ENCODE measurements around the gene NRF1.
"Not testable (repeated sequence)": the region's sequence is repeated elsewhere in the genome, so short reads cannot be mapped to it uniquely, and the experiment has no call there.

The NRF1 gene

DNA sequence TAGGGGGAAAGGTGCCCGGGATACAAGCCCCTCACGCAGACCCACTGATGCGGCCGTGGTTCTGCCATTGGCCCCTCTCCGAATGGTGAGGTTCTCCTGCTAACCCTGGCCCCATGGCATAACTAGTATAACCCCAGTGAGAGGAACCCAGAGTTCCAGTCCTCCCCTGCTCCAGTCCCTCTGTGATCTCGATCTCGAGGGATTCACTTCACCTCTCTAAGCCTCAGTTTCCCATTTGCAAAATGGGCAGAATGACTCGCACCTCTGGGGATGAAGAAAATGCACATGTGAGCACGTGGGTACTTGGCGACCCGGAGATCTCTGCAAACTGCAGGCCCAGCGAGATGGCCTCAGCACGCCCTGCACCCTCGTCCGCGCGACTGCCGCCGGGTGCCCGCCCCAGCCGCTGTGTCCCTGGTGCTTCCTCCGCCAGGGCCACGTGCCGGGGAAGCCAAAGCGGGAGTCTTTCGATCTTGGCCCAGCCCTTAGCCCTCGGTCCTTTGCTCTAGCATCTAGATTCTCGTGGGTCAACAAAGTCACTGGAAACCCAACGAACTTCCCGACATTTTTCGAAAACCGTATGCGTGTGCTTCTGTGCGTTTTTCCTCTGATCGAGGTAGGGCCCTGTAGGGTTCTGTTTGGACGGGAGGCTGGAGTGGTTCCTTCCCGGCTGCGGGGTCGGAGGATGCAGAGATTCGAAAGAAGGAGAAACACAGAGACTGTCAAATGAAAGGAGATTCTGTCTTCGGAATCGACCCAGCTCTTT, 171.5 kb downstream of the NRF1 start:
- DNase-seq (ENCODE audit: low spot score): no peak

DNA sequence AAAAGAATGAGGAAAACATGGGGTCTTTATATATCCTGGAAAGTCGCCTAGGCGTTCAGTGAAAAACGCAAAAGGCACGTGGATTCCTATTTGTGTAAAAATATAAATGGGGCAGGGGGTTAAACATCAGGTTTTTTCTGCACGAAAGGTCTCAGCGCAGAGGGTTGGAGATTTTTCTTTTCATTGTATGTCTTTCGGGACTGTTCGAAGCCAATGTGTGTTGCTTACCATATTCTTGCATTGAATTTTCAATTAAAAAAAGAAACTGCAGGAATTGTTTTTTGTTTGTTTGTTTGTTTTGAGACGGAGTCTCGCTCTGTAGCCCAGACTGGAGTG, 172.0 kb downstream of the NRF1 start:
- no peak for DNase-seq (ENCODE audit: low spot score)

DNA sequence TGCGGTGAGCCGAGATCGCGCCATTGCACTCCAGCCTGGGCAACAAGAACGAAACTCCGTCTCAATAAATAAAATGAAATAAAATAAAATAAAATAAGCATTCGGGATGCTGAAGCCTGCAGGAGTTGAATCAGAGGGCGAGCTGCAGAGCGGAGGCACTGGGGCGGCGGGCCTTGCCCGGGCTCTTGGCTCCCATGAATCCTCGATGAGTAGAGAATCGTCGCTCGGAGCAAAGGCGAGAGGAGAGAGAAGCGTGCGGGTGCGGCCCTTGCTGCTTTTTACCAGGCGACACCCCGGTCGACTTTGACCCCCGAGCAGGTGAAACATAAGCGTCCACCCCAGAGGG, 172.9 kb downstream of the NRF1 start:
- no peak for DNase-seq (ENCODE audit: low spot score)

DNA sequence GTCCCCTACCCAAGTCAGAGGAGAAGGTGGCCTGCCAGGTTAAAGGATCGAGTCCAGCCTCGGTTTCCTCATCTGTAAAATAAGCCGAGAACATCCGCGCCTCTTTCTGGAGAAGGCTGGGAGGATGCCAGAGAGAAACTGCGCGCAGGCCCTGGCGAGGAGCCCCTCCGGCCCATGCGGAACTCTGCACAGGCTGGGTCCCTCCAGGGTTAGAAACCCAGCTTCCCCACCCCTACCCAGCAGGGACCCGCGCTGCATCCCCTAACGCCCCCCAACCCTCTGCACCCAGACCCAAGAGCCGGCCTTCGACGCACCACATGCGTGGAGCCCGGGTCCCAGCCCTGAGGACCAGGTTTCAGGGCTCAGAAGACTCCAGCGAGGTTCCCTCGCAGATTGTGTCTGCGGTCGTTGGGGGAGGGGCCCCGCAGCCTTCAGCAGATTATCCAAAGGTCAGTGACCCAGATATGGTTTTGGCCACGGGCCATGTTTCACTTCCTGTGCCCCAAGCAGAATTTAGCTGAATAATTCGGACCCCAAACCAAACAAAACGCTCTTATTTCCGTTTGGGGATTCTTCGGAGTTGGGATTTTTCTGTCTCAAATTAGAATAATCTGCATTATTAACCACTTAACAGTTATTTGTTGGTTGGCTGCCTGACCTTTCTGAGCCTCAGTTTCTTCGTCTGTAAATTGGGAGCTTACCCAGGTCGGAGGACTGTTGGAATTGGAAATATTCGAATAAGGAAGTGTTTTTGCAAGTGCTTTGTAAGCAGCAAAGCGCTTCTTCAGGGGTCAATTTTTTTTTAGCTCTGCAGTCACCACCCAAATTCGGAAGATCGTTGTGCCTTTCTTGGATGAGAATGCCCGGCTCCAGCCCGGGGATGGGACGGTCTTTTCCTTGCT, 173.5 kb downstream of the NRF1 start:
- DNase-seq (ENCODE audit: low spot score): peak; percentile 67

DNA sequence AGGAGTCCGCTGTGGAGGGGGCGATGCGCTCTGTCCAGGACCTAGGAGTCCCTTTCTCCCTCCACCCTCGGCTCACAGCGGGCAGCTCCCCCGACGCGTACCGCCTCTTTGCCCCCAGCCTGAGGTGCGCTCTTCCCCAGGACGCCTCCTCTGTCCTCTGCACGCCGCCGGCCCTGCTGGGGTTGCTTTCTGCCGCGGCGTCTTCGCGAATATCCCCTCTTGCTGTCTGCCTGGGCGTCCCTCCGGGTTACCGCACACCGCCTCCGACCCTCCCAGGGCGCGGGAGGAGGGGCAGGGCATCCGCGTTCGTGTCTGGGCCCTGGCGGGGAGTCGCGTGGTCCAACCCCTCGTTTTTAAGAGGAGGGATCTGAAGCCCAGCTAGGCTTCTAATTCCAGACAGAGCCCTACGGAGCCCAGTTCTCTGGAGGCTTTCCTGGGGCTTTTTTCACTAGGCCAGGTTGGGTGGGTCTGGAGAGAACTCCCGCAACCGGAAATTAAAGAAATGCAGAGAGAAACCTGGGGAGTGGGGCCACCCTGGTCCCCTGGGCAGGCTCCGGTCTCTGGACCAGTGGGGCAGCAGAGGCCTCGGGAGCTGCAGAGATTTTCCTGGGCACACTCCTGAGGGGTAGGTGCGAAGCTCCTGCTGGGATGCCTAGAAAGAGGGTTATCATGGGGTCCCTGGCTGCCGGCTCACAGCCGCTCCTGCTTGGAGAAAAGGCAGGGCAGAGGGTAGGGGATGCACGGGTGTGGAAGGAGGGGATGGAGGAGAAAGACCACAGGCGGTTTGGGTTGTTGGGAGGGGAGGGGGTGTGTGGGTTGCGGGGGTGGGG, 174.4 kb downstream of the NRF1 start:
- no peak for DNase-seq (ENCODE audit: low spot score)

DNA sequence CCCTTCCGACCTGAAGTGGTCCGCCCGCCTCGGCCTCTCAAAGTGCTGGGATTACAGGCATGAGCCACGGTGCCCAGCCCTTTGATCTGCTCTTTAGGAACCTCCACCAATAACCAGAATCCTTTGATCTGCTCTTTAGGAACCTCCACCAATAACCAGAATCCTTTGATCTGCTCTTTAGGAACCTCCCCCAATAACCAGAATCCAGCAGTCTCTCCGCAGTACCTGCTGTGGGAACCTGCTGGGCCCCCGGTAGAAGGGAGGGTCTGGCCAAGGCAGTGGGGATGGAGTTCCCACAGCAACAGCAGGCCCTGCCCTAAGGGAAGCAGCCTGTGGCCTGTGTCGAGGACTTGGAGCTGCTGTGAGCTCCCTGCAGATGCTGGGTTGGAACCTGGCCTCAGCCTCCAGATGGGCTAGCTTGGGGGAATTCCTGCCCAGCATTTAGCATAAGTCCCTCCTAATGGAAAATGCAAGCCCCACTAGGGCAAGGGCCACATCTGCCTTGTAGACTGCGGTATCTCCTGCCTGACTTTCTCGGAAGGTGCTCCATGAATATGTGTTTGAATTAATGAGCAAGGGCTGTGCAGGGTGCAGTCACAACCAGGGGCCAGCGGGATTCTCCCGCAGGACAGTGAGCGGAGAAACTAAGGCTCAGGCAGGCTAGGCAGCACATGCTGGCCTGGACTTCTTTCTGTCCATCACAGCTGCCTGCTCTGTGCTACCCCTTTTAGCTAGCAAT, 175.5 kb downstream of the NRF1 start:
- no peak for DNase-seq (ENCODE audit: low spot score)

DNA sequence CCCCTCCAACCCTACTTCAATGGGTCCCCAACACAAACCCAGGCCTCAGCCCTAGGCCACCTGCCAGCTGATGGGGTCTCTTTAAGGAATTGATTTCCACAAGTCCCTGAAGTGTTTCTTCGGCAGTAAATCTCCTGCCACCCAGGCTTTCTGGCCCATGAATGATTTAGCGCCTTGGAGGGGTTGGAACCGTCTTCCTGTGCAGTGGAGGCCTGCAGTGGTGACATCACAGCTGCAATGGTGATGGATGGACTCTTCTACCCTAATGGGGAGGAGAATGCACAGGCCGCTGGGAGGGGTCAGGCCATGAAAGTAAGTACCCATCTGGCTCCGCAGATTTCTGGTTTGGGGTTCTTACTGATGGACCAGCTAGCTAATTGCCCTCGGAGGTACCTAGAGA, 177.5 kb downstream of the NRF1 start:
- DNase-seq (ENCODE audit: low spot score): no peak

DNA sequence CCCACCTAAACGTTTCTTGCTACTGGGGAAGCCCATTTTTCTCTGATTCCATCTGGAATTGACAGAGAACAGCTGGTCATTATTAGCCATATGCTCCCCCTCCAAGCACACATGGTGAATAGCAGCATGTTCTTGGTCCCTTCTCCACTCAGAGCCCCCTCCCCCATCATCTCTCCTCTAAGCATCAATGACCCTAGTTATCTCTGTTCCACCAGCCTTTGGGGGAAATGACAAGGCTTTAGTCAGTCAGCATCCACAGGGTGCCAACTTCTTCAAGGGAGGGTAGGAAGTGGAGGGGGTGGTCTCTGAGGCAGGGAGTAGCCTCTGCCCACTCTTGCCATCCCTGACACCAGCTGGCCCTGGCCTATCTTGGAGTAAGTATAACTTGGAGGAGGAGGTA, 178.1 kb downstream of the NRF1 start:
- no peak for DNase-seq (ENCODE audit: low spot score)

DNA sequence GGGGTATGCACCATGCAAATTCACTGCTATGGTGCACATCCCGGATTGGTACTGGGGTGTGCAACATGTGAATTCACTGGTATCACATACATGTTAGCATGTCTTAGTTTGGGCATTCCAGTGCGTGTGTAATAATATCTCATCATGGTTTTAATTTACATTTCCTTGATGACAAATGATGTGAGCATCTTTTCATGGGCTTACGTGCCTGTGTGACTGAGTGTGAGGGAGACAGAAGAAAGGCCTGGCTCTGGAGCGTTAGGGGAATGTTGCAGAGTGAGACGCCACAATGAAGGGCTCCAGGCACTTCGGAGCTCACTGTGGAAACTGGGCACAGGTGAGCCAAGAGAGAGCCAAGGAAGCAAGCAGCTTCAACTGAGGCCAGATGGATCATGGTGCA, 178.6 kb downstream of the NRF1 start:
- DNase-seq (ENCODE audit: low spot score): no peak

DNA sequence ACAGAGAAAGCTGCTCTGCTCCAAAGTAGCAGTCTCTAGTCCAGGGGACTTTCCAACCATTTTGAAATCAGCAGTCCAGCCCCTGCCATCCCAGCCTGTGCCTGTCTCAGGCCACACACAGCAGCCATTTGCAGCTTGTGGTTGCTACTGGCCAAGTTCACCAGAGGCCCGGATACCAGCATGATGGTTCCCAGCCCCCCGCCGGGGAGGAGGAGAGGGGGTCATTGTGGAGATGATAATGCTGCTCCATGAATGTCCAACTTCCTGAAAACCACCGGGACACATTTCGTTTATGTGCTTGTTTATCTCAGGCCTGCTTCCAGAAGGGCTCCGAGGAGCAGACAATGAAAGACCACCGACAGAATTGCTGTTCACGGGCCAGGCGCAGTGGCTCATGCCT, 181.2 kb downstream of the NRF1 start:
- no peak for DNase-seq (ENCODE audit: low spot score)

DNA sequence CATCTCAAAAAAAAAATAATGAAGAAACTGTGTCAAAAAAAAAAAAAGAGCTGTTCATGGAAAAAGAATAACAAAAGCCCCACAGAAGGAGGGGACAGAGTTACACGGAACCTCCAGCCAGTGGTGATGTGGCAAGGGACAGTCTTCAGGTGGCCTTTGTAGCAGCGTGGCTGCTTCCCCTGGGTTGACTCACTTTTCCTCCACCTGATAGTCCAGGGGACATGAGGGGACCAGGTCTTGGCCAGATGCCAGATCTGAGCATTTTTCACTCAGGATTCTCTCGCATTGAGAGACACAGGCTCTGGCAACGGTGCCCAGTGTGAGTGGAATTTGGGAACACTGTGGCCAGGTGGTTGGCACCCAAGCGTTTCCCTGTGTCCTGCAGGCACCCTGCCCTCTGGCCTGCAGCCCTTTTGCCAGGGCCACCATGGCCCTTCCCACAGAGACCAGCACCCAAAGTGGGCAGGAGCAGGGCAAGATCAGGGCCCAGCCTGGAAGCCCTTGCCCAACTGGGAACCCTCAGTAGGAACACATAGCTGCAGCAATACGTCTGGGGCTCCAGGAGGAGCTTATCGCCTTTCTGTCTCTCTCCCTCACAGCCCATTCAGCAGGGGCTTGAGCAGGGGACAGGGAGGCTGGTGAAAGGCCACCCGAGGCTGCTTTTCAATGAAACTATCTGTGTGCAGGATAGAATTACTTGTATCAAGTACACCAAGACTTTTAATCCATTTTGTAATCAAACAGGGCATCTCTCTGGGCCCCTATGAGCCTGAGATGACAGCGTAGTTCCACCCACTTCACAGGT, 182.2 kb downstream of the NRF1 start:
- DNase-seq (ENCODE audit: low spot score): no peak

DNA sequence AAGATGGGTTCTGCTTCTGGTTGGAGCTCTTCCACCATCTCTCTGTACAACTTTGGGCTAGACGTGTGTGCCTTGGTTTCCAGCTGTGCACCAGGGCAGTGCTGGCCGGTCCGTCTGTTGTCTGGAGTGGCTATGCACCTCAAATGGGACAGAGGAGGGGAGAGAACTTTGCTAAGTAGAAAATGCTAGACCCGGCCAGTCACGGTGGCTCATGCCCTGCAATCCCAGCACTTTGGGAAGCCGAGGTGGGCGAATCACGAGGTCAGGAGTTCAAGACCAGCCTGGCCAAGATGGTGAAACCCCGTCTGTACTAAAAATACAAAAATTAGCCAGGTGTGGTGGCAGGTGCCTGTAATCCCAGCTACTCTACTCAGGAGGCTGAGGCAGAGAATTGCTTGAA, 182.9 kb downstream of the NRF1 start:
- not testable (repeated sequence) for DNase-seq (ENCODE audit: low spot score)

DNA sequence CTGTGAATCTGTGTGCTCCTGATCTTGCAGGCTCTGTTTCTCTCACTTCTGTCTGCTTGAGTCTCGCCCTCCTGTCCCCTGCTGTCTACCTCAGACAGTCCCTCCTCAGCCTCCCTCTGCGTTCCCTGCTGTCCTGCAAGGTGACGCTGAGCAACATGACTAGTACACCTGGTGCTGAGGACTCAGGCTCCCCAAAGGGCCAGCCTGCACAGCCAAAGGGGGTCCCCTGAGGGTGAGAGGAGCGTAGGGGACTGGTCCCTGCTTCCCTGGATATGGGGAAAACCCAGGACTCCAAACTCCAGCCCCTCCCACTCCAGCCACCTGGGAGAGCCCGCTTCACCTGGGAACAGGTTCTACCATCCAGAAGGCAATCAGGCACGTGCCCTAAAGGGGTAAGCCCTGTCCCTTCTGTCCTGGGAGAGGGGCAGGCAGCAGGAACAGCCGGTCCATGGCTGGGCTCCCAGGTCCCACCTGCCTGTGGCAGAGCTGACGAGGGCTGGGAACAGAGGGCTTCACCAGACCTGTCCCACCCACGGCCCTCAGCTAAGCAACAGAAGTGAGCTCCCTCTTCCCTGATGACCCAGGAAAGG, 184.8 kb downstream of the NRF1 start:
- no peak for DNase-seq (ENCODE audit: low spot score)

DNA sequence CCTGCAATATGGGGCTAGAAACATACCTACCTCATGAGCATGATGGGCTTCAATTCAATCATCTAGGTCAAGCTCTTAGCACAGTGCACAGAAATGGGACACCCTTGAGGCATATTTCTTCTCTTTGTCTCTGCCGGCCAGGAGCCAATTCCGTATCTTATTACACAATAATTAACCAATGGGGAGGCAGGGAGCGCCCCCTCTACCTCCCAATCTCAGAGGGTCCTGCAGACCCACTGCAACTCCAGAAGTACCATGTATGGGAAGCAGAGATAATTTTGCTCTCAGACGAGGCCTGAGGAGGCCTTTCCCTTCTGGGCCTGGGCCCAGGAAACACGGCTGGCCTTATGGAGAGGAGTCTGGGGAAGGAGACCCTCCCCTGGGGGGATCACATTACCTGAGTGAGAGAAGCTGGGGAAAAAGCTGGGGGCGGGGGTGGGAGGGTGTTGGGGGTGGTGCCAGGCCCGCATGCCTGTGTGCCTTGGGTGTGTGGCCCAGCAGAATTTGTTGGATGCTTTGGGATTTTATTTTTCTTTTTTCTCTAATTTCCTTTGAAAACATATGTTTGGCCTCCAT, 185.8 kb downstream of the NRF1 start:
- DNase-seq (ENCODE audit: low spot score): no peak

DNA sequence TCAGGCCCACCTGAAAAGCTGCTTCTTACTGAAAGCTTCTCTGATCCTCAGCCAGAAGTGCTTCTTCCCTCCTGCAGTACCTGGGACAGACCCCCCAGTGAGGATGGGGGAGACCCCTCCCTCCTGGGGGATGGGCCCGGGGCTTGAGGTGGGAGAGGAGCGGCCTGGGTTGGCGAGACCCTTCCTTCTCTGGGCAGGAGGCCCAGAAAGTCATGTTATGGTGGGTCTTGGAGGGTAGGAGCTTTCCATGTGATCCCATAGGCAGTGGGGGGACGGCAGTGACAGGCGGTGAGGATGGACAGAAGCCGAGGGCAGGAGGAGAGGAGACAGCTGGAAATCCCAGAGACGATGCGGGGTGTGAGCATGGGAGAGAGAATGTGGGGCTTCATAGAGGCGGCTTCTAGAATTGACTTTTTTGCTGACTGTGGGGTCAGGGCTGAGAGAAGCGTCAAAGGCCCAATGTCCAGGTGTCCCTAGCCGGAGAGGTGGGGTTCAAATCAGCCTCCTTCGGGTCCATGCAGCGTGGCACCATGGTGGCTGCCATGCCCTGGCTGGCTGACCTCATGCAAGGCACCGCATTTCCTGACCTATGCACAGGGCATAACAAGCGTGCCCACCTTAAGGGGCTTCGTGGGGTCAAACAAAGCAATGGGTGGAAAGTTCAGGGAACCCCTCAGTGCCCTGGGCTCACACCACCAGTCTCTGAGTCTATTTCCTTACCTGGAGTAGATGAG, 187.3 kb downstream of the NRF1 start:
- DNase-seq (ENCODE audit: low spot score): no peak

DNA sequence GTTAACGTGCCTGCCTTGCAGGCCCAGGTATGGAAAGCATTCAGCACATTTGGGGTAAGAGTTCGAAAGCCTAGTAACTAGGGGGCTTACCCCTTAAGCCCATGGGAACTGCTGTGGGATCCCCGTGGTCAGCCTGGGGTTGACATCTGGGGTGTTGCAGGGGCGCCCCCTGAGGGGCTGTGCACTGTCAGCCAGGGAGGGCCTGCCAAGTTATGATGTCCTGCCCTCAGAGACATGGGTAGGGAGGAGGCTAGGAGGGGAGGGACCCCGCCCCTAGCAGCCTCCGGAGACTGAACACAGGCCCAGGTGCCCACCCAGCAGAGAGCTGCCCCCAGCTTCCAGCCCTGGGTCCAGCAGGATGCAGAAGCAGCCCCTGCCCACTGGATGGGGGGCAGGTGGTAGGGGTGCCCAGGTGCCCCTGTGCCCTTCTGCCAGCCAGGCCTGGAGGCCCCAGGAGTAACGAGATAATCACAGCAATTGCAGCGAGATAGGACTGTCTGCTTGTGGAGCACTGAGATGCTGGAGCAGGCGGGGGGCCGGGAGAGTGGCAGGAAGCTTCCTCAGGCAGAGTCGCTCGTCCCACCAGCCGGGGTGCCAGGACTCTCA, 187.9 kb downstream of the NRF1 start:
- no peak for DNase-seq (ENCODE audit: low spot score)

DNA sequence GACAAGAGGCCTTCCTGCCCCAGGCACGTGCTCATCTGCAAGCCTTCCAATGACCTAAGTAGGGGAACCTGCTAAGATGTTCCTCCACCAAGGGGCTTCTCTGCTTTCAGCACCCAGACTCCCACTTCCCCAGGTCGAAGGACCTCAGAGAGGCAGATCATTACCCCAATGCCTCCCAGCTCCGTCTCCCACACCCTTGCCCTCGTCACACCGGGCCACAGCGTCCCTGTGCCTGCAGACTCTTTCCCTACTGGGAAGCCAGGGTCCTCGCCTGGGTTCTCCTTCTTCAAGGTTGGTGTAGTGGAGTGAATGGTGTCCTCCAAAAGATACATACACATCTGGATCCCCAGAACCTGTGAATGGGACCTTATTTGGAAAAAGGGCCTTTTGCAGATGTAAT, 189.4 kb downstream of the NRF1 start:
- DNase-seq (ENCODE audit: low spot score): no peak

DNA sequence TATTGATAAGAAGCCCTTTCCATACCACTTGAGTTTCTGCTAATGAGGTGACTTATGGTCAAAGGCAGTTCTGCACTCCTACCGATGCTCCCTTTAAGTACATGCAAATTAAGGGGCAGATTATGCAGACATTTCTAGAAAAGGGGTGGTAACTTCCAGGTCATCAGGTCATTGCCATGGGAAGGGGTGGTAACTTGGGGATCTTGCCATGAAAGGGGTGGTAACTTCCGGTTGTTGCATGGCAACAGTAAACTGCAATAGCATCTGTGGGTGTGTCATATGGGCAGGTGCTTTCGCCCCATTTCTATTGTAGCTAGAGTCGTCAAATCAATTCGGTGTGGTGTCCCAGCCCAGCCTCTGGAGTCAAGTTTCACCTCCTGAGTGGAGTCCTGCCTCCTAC, 190.4 kb downstream of the NRF1 start:
- DNase-seq (ENCODE audit: low spot score): peak; percentile 64

DNA sequence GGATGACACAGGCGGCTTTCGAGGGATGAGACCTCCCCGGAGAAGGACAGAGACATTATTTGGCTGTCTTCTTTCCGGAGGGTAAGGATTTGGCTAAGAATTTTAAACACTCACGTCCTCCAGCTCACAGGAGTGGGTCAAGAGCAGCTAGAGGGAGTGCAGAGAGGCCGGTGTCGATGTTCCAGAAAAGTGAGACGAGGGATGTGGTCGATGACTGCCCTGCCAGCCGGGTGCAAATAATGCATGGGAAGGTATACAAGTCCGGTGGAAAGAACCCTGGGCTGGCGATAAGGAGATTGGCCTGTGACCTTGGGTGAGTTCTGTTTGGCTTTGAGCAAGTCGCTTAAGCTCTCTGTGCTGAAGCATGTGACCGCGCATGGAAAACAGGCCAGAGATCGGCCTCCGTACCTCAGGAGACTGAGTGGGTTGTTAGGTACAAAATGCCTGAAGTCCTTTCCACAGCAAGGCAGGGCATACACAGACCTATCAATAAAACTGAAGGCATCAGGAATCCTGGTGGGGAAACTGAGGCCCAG, 192.1 kb downstream of the NRF1 start:
- DNase-seq (ENCODE audit: low spot score): no peak
